ENCODE results near the gene USP5.

- TF ChIP-seq CTCF (IDR thresholded peaks at IDR 0.05) (no peak), POLR2A (IDR thresholded peaks at IDR 0.05) (no peak)
Observed at GRCh38 chr12:6840761-6841515, 11.0 kb upstream of the USP5 start, which contains the start of gene GNB3.

Data from lower leg skin (tissue), 3 donors.